K562 (cell line): Measurements from ENCODE around the gene ERVH48-1. TPM values are rescaled to one million over a fixed set of nuclear protein-coding genes. Genes with fewer than 3 reads are reported as not detected.

Source experiments
- ARHGAP35 ChIP-seq: fragments of 450-650 bp; IDR thresholded peaks from 2 replicates; pipeline ENCODE4 v1.6.1; 2018; ENCODE audit not compliant: partially characterized antibody
- ARID1B ChIP-seq: fragments of 450-650 bp; IDR thresholded peaks from 2 replicates; pipeline ENCODE4 v1.6.1; 2016; ENCODE audit warnings: antibody characterized with exemption, mild to moderate bottlenecking, inconsistent platforms
- ATF1 ChIP-seq, 2 experiments: fragments of 450-650 bp in 1 of 2; IDR thresholded peaks; 2 replicates each; pipeline ENCODE4 v1.6.1; 2016; ENCODE audit warnings: missing compliant biosample characterization in 1 of 2, missing genetic modification characterization in 1 of 2
- CREB1 ChIP-seq, 2 experiments: sonication (generic) in 1 of 2; formaldehyde crosslinking in 1 of 2; IDR thresholded peaks; 2 replicates each; pipeline versions ENCODE4 v1.6.1 to v1.8.0; 2012 to 2022; ENCODE audit warnings: inconsistent platforms in 1 of 2, mild to moderate bottlenecking in 1 of 2, missing genetic modification reagents in 1 of 2, moderate library complexity in 1 of 2
- DACH1 ChIP-seq: fragments of 450-650 bp; IDR thresholded peaks from 2 replicates; pipeline ENCODE4 v1.6.1; 2018; ENCODE audit not compliant: partially characterized antibody
- DPF2 ChIP-seq: fragments of 450-650 bp; IDR thresholded peaks from 2 replicates; pipeline ENCODE4 v1.6.1; 2016
- EP400 ChIP-seq: fragments of 450-650 bp; IDR thresholded peaks from 2 replicates; pipeline ENCODE4 v1.6.1; 2017; ENCODE audit warnings: antibody characterized with exemption, mild to moderate bottlenecking, moderate library complexity
- FIP1L1 ChIP-seq: fragments of 200-400 bp; formaldehyde crosslinking; IDR thresholded peaks from 2 replicates; pipeline ENCODE4 v1.6.1; 2018; ENCODE audit warnings: mild to moderate bottlenecking, low read depth, low read length; ENCODE audit not compliant: poor library complexity, severe bottlenecking
- HCFC1 ChIP-seq: IDR thresholded peaks from 2 replicates; pipeline ENCODE4 v1.6.1; 2012; ENCODE audit warnings: low read depth, low read length, improper control_type of control experiment
- HDAC1 ChIP-seq, 2 experiments: fragments of 450-650 bp; IDR thresholded peaks; 2 replicates each; pipeline ENCODE4 v1.6.1; 2016 to 2017; ENCODE audit warnings: inconsistent platforms in 1 of 2, mild to moderate bottlenecking in 1 of 2, moderate library complexity in 1 of 2
- HIVEP1 ChIP-seq: fragments of 250-450 bp; sonication (Bioruptor Pico); IDR thresholded peaks from 2 replicates; pipeline ENCODE4 v1.4.0; 2020; ENCODE audit warnings: mild to moderate bottlenecking
- JUN ChIP-seq, 2 experiments: sonication (generic) in 1 of 2; formaldehyde crosslinking in 1 of 2; IDR thresholded peaks; 2 replicates each; pipeline versions ENCODE4 v1.6.1 to v1.8.0; 2012 to 2022; ENCODE audit warnings: borderline replicate concordance in 2 of 2, mild to moderate bottlenecking in 2 of 2, improper control_type of control experiment in 1 of 2, low read depth in 1 of 2, low read length in 1 of 2, missing genetic modification reagents in 1 of 2
- KDM5B ChIP-seq: fragments of 200-600 bp; sonication (generic); IDR thresholded peaks from 2 replicates; pipeline ENCODE4 v1.6.1; 2012; ENCODE audit warnings: low read depth, mild to moderate bottlenecking, moderate library complexity, low read length, control low read depth, inconsistent platforms; ENCODE audit not compliant: insufficient replicate concordance
- LEF1 ChIP-seq: fragments of 450-650 bp; IDR thresholded peaks from 2 replicates; pipeline ENCODE4 v1.6.1; 2016; ENCODE audit warnings: mild to moderate bottlenecking
- NCOA2 ChIP-seq, 2 experiments: fragments of 450-650 bp; IDR thresholded peaks; 2 replicates each; pipeline ENCODE4 v1.6.1; 2018; ENCODE audit warnings: mild to moderate bottlenecking in 2 of 2, moderate library complexity in 1 of 2; ENCODE audit not compliant: partially characterized antibody in 2 of 2
- PHB ChIP-seq: fragments of 250-450 bp; sonication (Bioruptor Pico); IDR thresholded peaks from 2 replicates; pipeline ENCODE4 v1.5.0; 2021
- POLR2H ChIP-seq: IDR thresholded peaks from 2 replicates; pipeline ENCODE4 v1.6.1; 2016; ENCODE audit warnings: missing genetic modification characterization, low read depth, mild to moderate bottlenecking, control low read depth, missing compliant biosample characterization, moderate library complexity
- SIX5 ChIP-seq, 2 experiments: IDR thresholded peaks; 2 replicates each; pipeline ENCODE4 v1.6.1; 2011; ENCODE audit warnings: low read length in 2 of 2, borderline replicate concordance in 1 of 2, low read depth in 1 of 2, mild to moderate bottlenecking in 1 of 2, moderate library complexity in 1 of 2; ENCODE audit not compliant: insufficient read depth in 1 of 2
- SMAD1 ChIP-seq: fragments of 150-350 bp; IDR thresholded peaks from 2 replicates; pipeline ENCODE4 v1.6.1; 2014; ENCODE audit warnings: low read length, low read depth; ENCODE audit not compliant: partially characterized antibody
- SMC3 ChIP-seq: conservative IDR thresholded peaks from 2 replicates; pipeline ENCODE4 v1.6.1; 2011; ENCODE audit warnings: low read depth, low read length, improper control_type of control experiment; ENCODE audit not compliant: insufficient read depth
- STAT5A ChIP-seq: IDR thresholded peaks from 2 replicates; pipeline ENCODE4 v1.6.1; 2012; ENCODE audit warnings: low read length, inconsistent platforms, borderline replicate concordance
- TCF3 ChIP-seq: sonication (generic); formaldehyde crosslinking; IDR thresholded peaks from 2 replicates; pipeline ENCODE4 v1.4.0; 2020; ENCODE audit warnings: mild to moderate bottlenecking, missing genetic modification reagents
- TCF7L2 ChIP-seq: fragments of 150-350 bp; IDR thresholded peaks from 2 replicates; pipeline ENCODE4 v1.6.1; 2016; ENCODE audit warnings: low read depth, mild to moderate bottlenecking, low read length, moderate library complexity
- ZBED1 ChIP-seq: IDR thresholded peaks from 2 replicates; pipeline ENCODE4 v1.6.1; 2014
- ZNF175 ChIP-seq: fragments of 200-800 bp; sonication (Bioruptor generic); IDR thresholded peaks from 2 replicates; pipeline ENCODE4 v1.6.1; 2016; ENCODE audit warnings: low read depth, mild to moderate bottlenecking, missing genetic modification characterization, missing compliant biosample characterization
- ZNF347 ChIP-seq: fragments of 450-650 bp; formaldehyde crosslinking; IDR thresholded peaks from 2 replicates; pipeline ENCODE4 v1.4.0; 2020; ENCODE audit warnings: low read depth, mild to moderate bottlenecking, moderate library complexity
- ZNF76 ChIP-seq: fragments of 250-450 bp; sonication (Bioruptor Pico); IDR thresholded peaks from 2 replicates; pipeline ENCODE4 v1.4.0; 2020; ENCODE audit warnings: mild to moderate bottlenecking, moderate library complexity, borderline replicate concordance
- polyA plus RNA-seq, 8 experiments: library from polyadenylated mRNA; depleted of rRNA in 4 of 8; stranded (reverse) in 5 of 8; unstranded in 3 of 8; fragments of >200 nt; fragmentation: Nextera tagmentation in 2 of 8; fragmentation: Illumina TruSeq in 1 of 8; extraction: Ambion mirVana in 2 of 8; extraction: Trizol in 1 of 8; gene quantifications; 2 replicates each; pipeline versions ENCODE4 v1.2.1 to v1.2.3, GENCODE V29; 2011 to 2014; ENCODE audit warnings: inconsistent platforms in 1 of 8, missing spikeins in 1 of 8
- total RNA-seq, 7 experiments: library from RNA; depleted of rRNA in 6 of 7; stranded (reverse); fragments of >200 nt in 6 of 7; fragmentation: Illumina TruSeq in 2 of 7; extraction: Trizol in 2 of 7; gene quantifications; 2 replicates each; pipeline versions ENCODE4 v1.2.1 to v1.2.3, GENCODE V29; 2011 to 2021; ENCODE audit warnings: low replicate concordance in 1 of 7

Gene ERVH48-1
- total and polyA plus RNA-seq, 9 of the 15 experiments (the other 6 are each of a cell fraction or from before 2014, with no cell fraction given), result 0.08 to 0.49 (median 0.16) TPM; not detected in 3

DNA sequence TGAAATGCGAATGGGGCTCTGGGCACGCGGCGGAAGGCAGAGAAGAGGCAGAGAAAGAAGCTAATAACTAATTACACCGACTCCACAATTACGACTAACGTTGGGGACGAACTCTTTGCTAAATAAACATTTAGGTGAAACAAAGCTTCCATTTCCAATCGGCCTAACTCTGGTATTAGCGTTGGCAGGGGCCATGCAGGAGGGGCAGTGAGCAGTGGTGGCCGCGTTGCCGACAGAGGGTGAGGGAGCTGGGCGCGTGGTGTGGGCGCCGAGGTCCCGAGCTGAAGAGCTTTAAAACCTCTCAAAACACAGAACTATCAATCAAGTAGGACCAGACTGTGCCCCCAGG is 32.9 kb downstream of the ERVH48-1 start (continued):
- no peak for TF ChIP-seq POLR2H (tag)
- TF ChIP-seq DACH1, result no peak
- TF ChIP-seq NCOA2 (IDR thresholded peaks at IDR 0.05; ENCODE audit: partially characterized antibody in 2 of 2), result no peak
- TF ChIP-seq DPF2, result 0 out of 2 replicates have a peak, but pooled peaks have one; percentile 29
- no peak for TF ChIP-seq HIVEP1
- TF ChIP-seq ARHGAP35, result no peak
- TF ChIP-seq HDAC1 (IDR thresholded peaks at IDR 0.05), result peak in 1 of 2 experiments; percentile 54; a peak in 2 of 4 replicates
- no peak for TF ChIP-seq CREB1 (IDR thresholded peaks at IDR 0.05)
- no peak for TF ChIP-seq CREB1 (CRISPR knock-in tag; IDR thresholded peaks at IDR 0.05)
- TF ChIP-seq ATF1 (CRISPR knock-in tag; IDR thresholded peaks at IDR 0.05), result no peak
- TF ChIP-seq ATF1 (tag; IDR thresholded peaks at IDR 0.05), result no peak
- no peak for TF ChIP-seq SIX5 (IDR thresholded peaks at IDR 0.05; ENCODE audit: borderline replicate concordance in 1 of 2, insufficient read depth in 1 of 2, low read depth in 1 of 2, low read length in 2 of 2)
- no peak for TF ChIP-seq TCF7L2
- TF ChIP-seq ZBED1, result no peak
- TF ChIP-seq ZNF175 (CRISPR knock-in tag), result no peak
- TF ChIP-seq STAT5A, result no peak
- TF ChIP-seq ZNF347 (CRISPR knock-in tag), result no peak
- no peak for TF ChIP-seq PHB
- no peak for TF ChIP-seq LEF1
- TF ChIP-seq ARID1B, result no peak
- no peak for TF ChIP-seq JUN (IDR thresholded peaks at IDR 0.05; ENCODE audit: borderline replicate concordance, low read depth, low read length)
- 0 out of 2 replicates have a peak, but pooled peaks have one; percentile 1 for TF ChIP-seq JUN (CRISPR knock-in tag; IDR thresholded peaks at IDR 0.05; ENCODE audit: borderline replicate concordance)
- TF ChIP-seq ZNF76, result 0 out of 2 replicates have a peak, but pooled peaks have one; percentile 64
- TF ChIP-seq HCFC1, result no peak
- no peak; the same call in 1 of the 2 replicates for TF ChIP-seq TCF3 (CRISPR knock-in tag)
- TF ChIP-seq EP400, result no peak
- no peak for TF ChIP-seq KDM5B
- no peak for TF ChIP-seq FIP1L1
- no peak for TF ChIP-seq SMC3
- TF ChIP-seq SMAD1, result no peak
